NCI-H128 (cell line): ENCODE results near the gene SIM2.
"Not testable (repeated sequence)": the region's sequence is repeated elsewhere in the genome, so short reads cannot be mapped to it uniquely, and the experiment has no call there.

Experiments used
- DNase-seq: peaks from one replicate; lab custom pipeline; 2025; ENCODE audit not compliant: unreplicated experiment; lab: John Stamatoyannopoulos, UW

Gene SIM2

GRCh38 chr21:36698981-36699545 lies at the start of gene SIM2:
Gene SIM2 (plus strand): TSS chr21:36699115. CDS start chr21:36699747, 632 bp downstream.
- DNase-seq, result no peak

- DNase-seq, result no peak
These were observed 44.6 kb upstream of the SIM2 start for GRCh38 chr21:36654324-36654723.

- no peak for DNase-seq
These were observed 44.1 kb upstream of the SIM2 start for GRCh38 chr21:36654796-36655325.

- DNase-seq, result no peak
These were observed 42.8 kb upstream of the SIM2 start for GRCh38 chr21:36656138-36656537.

GRCh38 chr21:36657290-36657689 lies 41.6 kb upstream of the SIM2 start:
- not testable (repeated sequence) for DNase-seq

GRCh38 chr21:36657999-36658398 lies 40.9 kb upstream of the SIM2 start:
- DNase-seq, result no peak

- DNase-seq, result no peak
These were observed 40.0 kb upstream of the SIM2 start for GRCh38 chr21:36658926-36659325.

GRCh38 chr21:36661511-36662309 lies 37.2 kb upstream of the SIM2 start:
- DNase-seq, result no peak

- DNase-seq, result no peak
These were observed 35.7 kb upstream of the SIM2 start for GRCh38 chr21:36663033-36663855.

GRCh38 chr21:36664662-36664990 lies 34.3 kb upstream of the SIM2 start:
- DNase-seq, result no peak

- DNase-seq, result no peak
These were observed 33.1 kb upstream of the SIM2 start for GRCh38 chr21:36665806-36666205.

GRCh38 chr21:36668713-36669112 lies 30.2 kb upstream of the SIM2 start:
- no peak for DNase-seq

GRCh38 chr21:36671836-36672235 lies 27.1 kb upstream of the SIM2 start:
- no peak for DNase-seq

GRCh38 chr21:36672296-36672695 lies 26.6 kb upstream of the SIM2 start:
- not testable (repeated sequence) for DNase-seq

- DNase-seq, result no peak
These were observed 26.2 kb upstream of the SIM2 start for GRCh38 chr21:36672737-36673136.

- DNase-seq, result no peak
These were observed 22.6 kb upstream of the SIM2 start for GRCh38 chr21:36676039-36676950.

GRCh38 chr21:36677443-36677842 lies 21.5 kb upstream of the SIM2 start:
- no peak for DNase-seq

GRCh38 chr21:36678538-36678937 lies 20.4 kb upstream of the SIM2 start:
- DNase-seq, result no peak

GRCh38 chr21:36681117-36681631 lies 17.7 kb upstream of the SIM2 start:
- DNase-seq, result no peak

- no peak for DNase-seq
These were observed 13.8 kb upstream of the SIM2 start for GRCh38 chr21:36684957-36685714.
